Adrenal gland (tissue), 5 donors: Measurements from ENCODE around the gene SURF6.

Source experiments
- POLR2A ChIP-seq, 2 donors: fragments of 450-650 bp; IDR thresholded peaks; one replicate each; pipeline ENCODE4 v1.6.1; 2017; ENCODE audit warnings: antibody characterized with exemption in 2 of 2, mild to moderate bottlenecking in 2 of 2, moderate library complexity in 1 of 2
- TF ChIP-seq, protein P1 (sequence below), 6 experiments: fragments of 450-650 bp in 4 of 6; fragments of 200-600 bp in 2 of 6; sonication (generic) in 1 of 6; IDR thresholded peaks; 1 replicate in 5 of 6; 2 replicates in 1 of 6; pipeline versions ENCODE4 v1.5.1 to v1.8.0; 2016 to 2021; ENCODE audit warnings: antibody characterized with exemption in 6 of 6, mild to moderate bottlenecking in 2 of 6, moderate library complexity in 1 of 6
- donor health status: DM: no; HTN: no; CAD: no.

GRCh38 chr9:133282464-133283238, 53.3 kb downstream of the SURF6 start:
- TF ChIP-seq POLR2A (IDR thresholded peaks at IDR 0.05), result no peak
- TF ChIP-seq, protein P1, sequence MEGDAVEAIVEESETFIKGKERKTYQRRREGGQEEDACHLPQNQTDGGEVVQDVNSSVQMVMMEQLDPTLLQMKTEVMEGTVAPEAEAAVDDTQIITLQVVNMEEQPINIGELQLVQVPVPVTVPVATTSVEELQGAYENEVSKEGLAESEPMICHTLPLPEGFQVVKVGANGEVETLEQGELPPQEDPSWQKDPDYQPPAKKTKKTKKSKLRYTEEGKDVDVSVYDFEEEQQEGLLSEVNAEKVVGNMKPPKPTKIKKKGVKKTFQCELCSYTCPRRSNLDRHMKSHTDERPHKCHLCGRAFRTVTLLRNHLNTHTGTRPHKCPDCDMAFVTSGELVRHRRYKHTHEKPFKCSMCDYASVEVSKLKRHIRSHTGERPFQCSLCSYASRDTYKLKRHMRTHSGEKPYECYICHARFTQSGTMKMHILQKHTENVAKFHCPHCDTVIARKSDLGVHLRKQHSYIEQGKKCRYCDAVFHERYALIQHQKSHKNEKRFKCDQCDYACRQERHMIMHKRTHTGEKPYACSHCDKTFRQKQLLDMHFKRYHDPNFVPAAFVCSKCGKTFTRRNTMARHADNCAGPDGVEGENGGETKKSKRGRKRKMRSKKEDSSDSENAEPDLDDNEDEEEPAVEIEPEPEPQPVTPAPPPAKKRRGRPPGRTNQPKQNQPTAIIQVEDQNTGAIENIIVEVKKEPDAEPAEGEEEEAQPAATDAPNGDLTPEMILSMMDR (IDR thresholded peaks at IDR 0.05), result no peak
